K562 (cell line): ENCODE measurements around the gene POMT2. TPM values are rescaled to one million over a fixed set of nuclear protein-coding genes. Genes with fewer than 3 reads are reported as not detected.

Experiments used
- ATAC-seq: fragments of 200-7000 bp; cut with Tn5 transposase; 3 replicates; pipeline ENCODE4 v1.9.1; 2020; ENCODE audit warnings: moderate library complexity
- BruUV-seq: library from RNA; stranded (reverse); fragments of 400-500 nt; replicated peaks from 2 replicates; lab custom pipeline; 2021; lab: Mats Ljungman, UMichigan
- CTCF ChIA-PET: fragments of 300-600 bp; formaldehyde crosslinking; extraction: SDS; loops from one replicate; lab custom pipeline; 2021; ENCODE audit warnings: low intra/inter-chr PET ratio; lab: Yijun Ruan, JAX
- POLR2A ChIA-PET: fragments of 300-600, 350-650 bp; sonication (Branson Sonifier 250); formaldehyde crosslinking; extraction: SDS; loops from one replicate; lab custom pipeline; 2021; ENCODE audit warnings: antibody characterized with exemption, inconsistent platforms; lab: Yijun Ruan, JAX
- DNase-seq, 4 experiments: peaks; one replicate each; pipeline versions ENCODE4 v3.0.0 to v3.0.0-alpha.2; 2011 to 2018; ENCODE audit warnings: low spot score in 3 of 4, mixed read lengths in 3 of 4; ENCODE audit errors: extremely low read depth in 1 of 4
- FAIRE-seq: peaks from 2 replicates; lab custom pipeline; 2011; peaks lifted over from hg19 to GRCh38; lab: Jason Lieb, UNC
- H2AFZ ChIP-seq: 2 replicates; pipeline ENCODE4 v1.6.0; 2011; ENCODE audit warnings: low read depth, low read length, control low read depth, inconsistent platforms
- H3K27ac ChIP-seq: fragments of 200-600 bp; 3 replicates; pipeline ENCODE4 v1.8.0; 2011; ENCODE audit warnings: low read depth, mild to moderate bottlenecking, control low read depth, inconsistent platforms, low read length, moderate library complexity, mixed read lengths; ENCODE audit errors: extremely low read depth
- H3K27me3 ChIP-seq, 2 experiments: fragments of 300-600 bp in 1 of 2; 2 replicates in 1 of 2; 3 replicates in 1 of 2; pipeline versions ENCODE4 v1.6.0 to v1.8.0; 2011; ENCODE audit warnings: inconsistent platforms in 2 of 2, low read length in 2 of 2, mild to moderate bottlenecking in 1 of 2, mixed read lengths in 1 of 2, moderate library complexity in 1 of 2; ENCODE audit not compliant: control insufficient read depth in 2 of 2, insufficient read depth in 2 of 2
- H3K36me3 ChIP-seq: fragments of 300-600 bp; 3 replicates; pipeline ENCODE4 v1.8.0; 2011; ENCODE audit warnings: mild to moderate bottlenecking, low read length, inconsistent platforms; ENCODE audit not compliant: control insufficient read depth, insufficient read depth
- H3K4me1 ChIP-seq, 2 experiments: fragments of 200-600 bp in 1 of 2; replicated peaks in 1 of 2; 2 replicates in 1 of 2; 3 replicates in 1 of 2; pipeline versions ENCODE4 v1.5.1 to v1.8.0; 2011; ENCODE audit warnings: inconsistent platforms in 2 of 2, low read length in 2 of 2, mild to moderate bottlenecking in 1 of 2, mixed read lengths in 1 of 2, moderate library complexity in 1 of 2; ENCODE audit not compliant: control insufficient read depth in 2 of 2, insufficient read depth in 2 of 2
- H3K4me2 ChIP-seq: 2 replicates; pipeline ENCODE4 v1.6.1; 2011; ENCODE audit warnings: low read length, control low read depth, inconsistent platforms, mixed read lengths; ENCODE audit not compliant: insufficient read depth
- H3K4me3 ChIP-seq: fragments of 200-600 bp; sonication (generic), shearing (Covaris generic); 2 replicates; pipeline ENCODE4 v1.5.1; 2016; ENCODE audit warnings: control low read depth, inconsistent platforms
- H3K79me2 ChIP-seq: fragments of 200-600 bp; 3 replicates; pipeline ENCODE4 v1.8.0; 2011; ENCODE audit warnings: low read length, inconsistent platforms; ENCODE audit not compliant: control insufficient read depth, insufficient read depth
- H3K9ac ChIP-seq, 2 experiments: 2 replicates each; pipeline versions ENCODE4 v1.6.0 to v1.6.1; 2011; ENCODE audit warnings: low read depth in 2 of 2, low read length in 2 of 2, control low read depth in 1 of 2, inconsistent platforms in 1 of 2, mild to moderate bottlenecking in 1 of 2, mixed read lengths in 1 of 2; ENCODE audit not compliant: insufficient read depth in 1 of 2
- H3K9me1 ChIP-seq: one replicate; pipeline ENCODE4 v1.6.0; 2011; ENCODE audit warnings: inconsistent platforms, mild to moderate bottlenecking, low read length, moderate library complexity; ENCODE audit not compliant: control insufficient read depth, insufficient read depth
- H3K9me3 ChIP-seq: replicated peaks from 2 replicates; pipeline ENCODE4 v1.5.1; 2011; ENCODE audit warnings: low read depth, low read length, inconsistent platforms; ENCODE audit not compliant: control insufficient read depth, insufficient read depth
- H4K20me1 ChIP-seq: replicated peaks from 2 replicates; pipeline ENCODE4 v1.6.1; 2011; ENCODE audit warnings: low read length, inconsistent platforms, mixed read lengths; ENCODE audit not compliant: control insufficient read depth, insufficient read depth
- CBX3 ChIP-seq, 2 experiments: IDR thresholded peaks; 1 replicate in 1 of 2; 2 replicates in 1 of 2; pipeline ENCODE4 v1.6.1; 2012; ENCODE audit warnings: inconsistent platforms in 2 of 2, low read length in 2 of 2, borderline replicate concordance in 1 of 2, control low read depth in 1 of 2
- EWSR1 ChIP-seq: fragments of 450-650 bp; IDR thresholded peaks from 2 replicates; pipeline ENCODE4 v1.6.1; 2018; ENCODE audit warnings: borderline replicate concordance, mild to moderate bottlenecking, low read depth, moderate library complexity; ENCODE audit not compliant: partially characterized antibody
- HMG20A ChIP-seq: fragments of 450-650 bp; formaldehyde crosslinking; conservative IDR thresholded peaks from 2 replicates; pipeline ENCODE4 v1.4.0; 2020; ENCODE audit warnings: mild to moderate bottlenecking, mixed read lengths
- LEF1 ChIP-seq: fragments of 450-650 bp; IDR thresholded peaks from 2 replicates; pipeline ENCODE4 v1.6.1; 2016; ENCODE audit warnings: mild to moderate bottlenecking
- MLLT1 ChIP-seq, 2 experiments: fragments of 450-650 bp; IDR thresholded peaks; 2 replicates each; pipeline ENCODE4 v1.6.1; 2016
- RBM39 ChIP-seq: fragments of 200-400 bp; formaldehyde crosslinking; optimal IDR thresholded peaks from 2 replicates; pipeline ENCODE3; 2018; ENCODE audit warnings: low read depth, low read length
- RCOR1 ChIP-seq, 2 experiments: IDR thresholded peaks; 2 replicates each; pipeline ENCODE4 v1.6.1; 2012; ENCODE audit warnings: low read depth in 2 of 2, low read length in 2 of 2, borderline replicate concordance in 1 of 2, improper control_type of control experiment in 1 of 2
- SAFB ChIP-seq: fragments of 200-400 bp; formaldehyde crosslinking; IDR thresholded peaks from 2 replicates; pipeline ENCODE4 v1.6.1; 2017; ENCODE audit warnings: low read depth, low read length, borderline replicate concordance
- TARDBP ChIP-seq: fragments of 450-650 bp; IDR thresholded peaks from 2 replicates; pipeline ENCODE4 v1.6.1; 2016
- TFAM ChIP-seq: fragments of 250-450 bp; sonication (Bioruptor Pico); conservative IDR thresholded peaks from 2 replicates; pipeline ENCODE4 v1.5.0; 2021; ENCODE audit warnings: mild to moderate bottlenecking, moderate library complexity
- ZBTB8A ChIP-seq: fragments of 450-650 bp; IDR thresholded peaks from 2 replicates; pipeline ENCODE4 v1.6.1; 2018; ENCODE audit warnings: mild to moderate bottlenecking, moderate library complexity; ENCODE audit not compliant: partially characterized antibody
- ZNF134 ChIP-seq: fragments of 250-450 bp; sonication (Bioruptor Pico); conservative IDR thresholded peaks from 2 replicates; pipeline ENCODE4 v1.4.0; 2020
- ZNF217 ChIP-seq: sonication (generic); formaldehyde crosslinking; IDR thresholded peaks from 2 replicates; pipeline ENCODE4 v1.8.0; 2022; ENCODE audit warnings: mild to moderate bottlenecking, missing genetic modification reagents
- WGBS: fragments of 100-300 bp; shearing (Covaris generic); methylation state at CpG from one replicate; pipeline ENCODE4 v1.1.6; 2016; ENCODE audit warnings: low coverage, mixed read lengths; ENCODE audit not compliant: insufficient coverage; ENCODE audit errors: missing lambda C conversion rate; 5-methylcytosine and 5-hydroxymethylcytosine counted together
- in situ Hi-C: fragments of 300-500 bp; cut with MboI; formaldehyde crosslinking; loops from 4 replicates; pipeline ENCODE4 v1.15.0; 2018; ENCODE audit warnings: inconsistent platforms, mixed read lengths
- intact Hi-C: fragments of 100-400 bp; cut with micrococcal nuclease; formaldehyde crosslinking; loops from 2 replicates; pipeline ENCODE4 v1.14.2; 2022
- polyA plus RNA-seq, 8 experiments: library from polyadenylated mRNA; depleted of rRNA in 4 of 8; stranded (reverse) in 5 of 8; unstranded in 3 of 8; fragments of >200 nt; fragmentation: Nextera tagmentation in 2 of 8; fragmentation: Illumina TruSeq in 1 of 8; extraction: Ambion mirVana in 2 of 8; extraction: Trizol in 1 of 8; gene quantifications; 2 replicates each; pipeline versions ENCODE4 v1.2.1 to v1.2.3, GENCODE V29; 2011 to 2014; ENCODE audit warnings: inconsistent platforms in 1 of 8, missing spikeins in 1 of 8
- total RNA-seq, 7 experiments: library from RNA; depleted of rRNA in 6 of 7; stranded (reverse); fragments of >200 nt in 6 of 7; fragmentation: Illumina TruSeq in 2 of 7; extraction: Trizol in 2 of 7; gene quantifications; 2 replicates each; pipeline versions ENCODE4 v1.2.1 to v1.2.3, GENCODE V29; 2011 to 2021; ENCODE audit warnings: low replicate concordance in 1 of 7

The POMT2 gene
- total and polyA plus RNA-seq, 9 of the 15 experiments (the other 6 are each of a cell fraction or from before 2014, with no cell fraction given), result 0.39 to 16.6 (median 7.8) TPM

GRCh38 chr14:77248666-77249065 lies 72.0 kb downstream of the POMT2 start:
- ChIA-PET CTCF (no interaction called here), POLR2A (no interaction called here)
- no TSS peak for BruUV-seq
- peaks cover 5% of the 10 kb centered on the region; the same call in 1 of the 2 replicates for H4K20me1 ChIP-seq
- no peaks in the 10 kb centered on the region for H3K79me2 ChIP-seq
- no peak for ATAC-seq
- H3K4me1 ChIP-seq, result no peaks in the 10 kb centered on the region
- TF ChIP-seq ZNF217, result no peak
- TF ChIP-seq EWSR1, result no peak
- no peak for TF ChIP-seq SAFB
- no peak for TF ChIP-seq TFAM
- TF ChIP-seq MLLT1 (IDR thresholded peaks at IDR 0.05), result no peak
- no peak for TF ChIP-seq RBM39
- no peak for TF ChIP-seq HMG20A (CRISPR knock-in tag)
- no peak for TF ChIP-seq ZBTB8A
- no peak for TF ChIP-seq TARDBP
- TF ChIP-seq ZNF134 (CRISPR knock-in tag), result no peak
- TF ChIP-seq RCOR1 (IDR thresholded peaks at IDR 0.05; ENCODE audit: borderline replicate concordance in 1 of 2, low read depth in 2 of 2, low read length in 2 of 2), result no peak
- TF ChIP-seq LEF1, result no peak
- TF ChIP-seq CBX3 (IDR thresholded peaks at IDR 0.05; ENCODE audit: borderline replicate concordance in 1 of 2, low read length in 2 of 2), result no peak
- TF ChIP-seq, all 486 proteins: peak for 0
- peaks cover 0 to 43% of the 10 kb centered on the region in 2 experiments; a peak in 2 of 5 replicates for H3K27me3 ChIP-seq
- H3K9me1 ChIP-seq, result no peaks in the 10 kb centered on the region
- 0% methylated on average over 7 of the region's 7 CpGs for WGBS
- H3K27ac ChIP-seq, result no peak overlapping the region
- no peaks in the 10 kb centered on the region for H3K36me3 ChIP-seq
- H3K4me3 ChIP-seq, result no peak overlapping the region
- no peak overlapping the region for H3K4me2 ChIP-seq
- in situ Hi-C loops, result no loop called here
- intact Hi-C loops, result no loop called here
- no peak overlapping the region for H2AFZ ChIP-seq
- FAIRE-seq (no peak), DNase-seq (no peak)
- H3K9ac ChIP-seq, result no peak overlapping the region
- H3K9me3 ChIP-seq, result no peaks in the 10 kb centered on the region
